PC-9 (cell line): ENCODE data around the gene LINGO1. TPM values are rescaled to one million over a fixed set of nuclear protein-coding genes. Genes with fewer than 3 reads are reported as not detected.

Experiments
- BruUV-seq: library from RNA; stranded (reverse); fragments of 400-500 nt; replicated peaks from 2 replicates; lab custom pipeline; 2021; lab: Mats Ljungman, UMichigan
- CTCF ChIA-PET: fragments of 300-600 bp; sonication (Branson Sonifier 250); formaldehyde crosslinking; loops from one replicate; lab custom pipeline; 2022; ENCODE audit warnings: antibody characterized with exemption; lab: Charles Lee
- POLR2A ChIA-PET: fragments of 300-600 bp; sonication (Branson Sonifier 250); formaldehyde crosslinking; loops from one replicate; lab custom pipeline; 2022; ENCODE audit warnings: antibody characterized with exemption; ENCODE audit not compliant: unreplicated experiment; lab: Charles Lee
- DNase-seq, 2 experiments: peaks; one replicate each; pipeline versions ENCODE4 v3.0.0 to v3.0.0-alpha.2; 2015 to 2022; ENCODE audit warnings: mixed read lengths in 1 of 2
- H2AFZ ChIP-seq: fragments of 200-600 bp; sonication (generic); 2 replicates; pipeline ENCODE4 v1.8.1; 2017; ENCODE audit warnings: antibody characterized with exemption
- H3F3A ChIP-seq: fragments of 200-600 bp; sonication (generic); 2 replicates; pipeline ENCODE4 v1.8.1; 2017; ENCODE audit warnings: antibody characterized with exemption, mild to moderate bottlenecking, low read depth; ENCODE audit not compliant: insufficient read depth
- H3K27ac ChIP-seq: fragments of 200-600 bp; sonication (generic); 2 replicates; pipeline ENCODE4 v1.6.1; 2016; ENCODE audit warnings: mixed run types
- H3K27me3 ChIP-seq: fragments of 200-600 bp; sonication (generic); 2 replicates; pipeline ENCODE4 v1.6.1; 2016; ENCODE audit warnings: low read depth, mixed run types; ENCODE audit not compliant: insufficient read depth
- H3K36me3 ChIP-seq: fragments of 200-600 bp; sonication (generic); 2 replicates; pipeline ENCODE4 v1.6.1; 2016; ENCODE audit warnings: low read depth, mixed run types
- H3K4me1 ChIP-seq: fragments of 200-600 bp; sonication (generic); replicated peaks from 2 replicates; pipeline ENCODE4 v1.6.1; 2016; ENCODE audit warnings: mixed run types; ENCODE audit not compliant: insufficient read depth
- H3K4me2 ChIP-seq: fragments of 200-600 bp; sonication (generic); 2 replicates; pipeline ENCODE4 v1.6.1; 2017; ENCODE audit warnings: mixed run types
- H3K4me3 ChIP-seq: fragments of 200-600 bp; sonication (generic); 2 replicates; pipeline ENCODE4 v1.6.1; 2016; ENCODE audit warnings: mixed run types
- H3K79me2 ChIP-seq: fragments of 200-600 bp; sonication (generic); 2 replicates; pipeline ENCODE4 v1.6.1; 2017; ENCODE audit warnings: low read depth, mixed run types
- H3K9me2 ChIP-seq: fragments of 200-600 bp; sonication (generic); 2 replicates; pipeline ENCODE4 v1.8.1; 2017; ENCODE audit warnings: mild to moderate bottlenecking; ENCODE audit not compliant: insufficient read depth
- H3K9me3 ChIP-seq: fragments of 200-600 bp; sonication (generic); 2 replicates; pipeline ENCODE4 v1.8.1; 2016; ENCODE audit warnings: low read depth; ENCODE audit not compliant: insufficient read depth
- H4K20me1 ChIP-seq: fragments of 200-600 bp; sonication (generic); 2 replicates; pipeline ENCODE4 v1.8.1; 2017; ENCODE audit not compliant: insufficient read depth
- EZH2 ChIP-seq: fragments of 200-600 bp; sonication (generic); IDR thresholded peaks from 2 replicates; pipeline ENCODE4 v1.8.0; 2017; ENCODE audit warnings: antibody characterized with exemption, low read depth
- intact Hi-C: fragments of 100-400 bp; cut with micrococcal nuclease; formaldehyde crosslinking; loops from one replicate; pipeline ENCODE4 v1.10.0; 2022; ENCODE audit not compliant: unreplicated experiment
- total RNA-seq: library from RNA; stranded (reverse); gene quantifications from 2 replicates; pipeline ENCODE4 v1.2.3, GENCODE V29; 2021
- TF ChIP-seq, protein P1 (sequence below): fragments of 200-600 bp; sonication (generic); conservative IDR thresholded peaks from 2 replicates; pipeline ENCODE4 v1.6.1; 2017; ENCODE audit warnings: mixed run types, antibody characterized with exemption, mild to moderate bottlenecking, moderate library complexity

The LINGO1 gene
- total RNA-seq, 1 experiment from 2014 or later, result not detected

GRCh38 chr15:77647961-77648360, 15.2 kb upstream of the LINGO1 start:
- H3K4me1 ChIP-seq, result no peaks in the 10 kb centered on the region
- H3K36me3 ChIP-seq, result no peaks in the 10 kb centered on the region
- POLR2A ChIA-PET, result no interaction called here
- H2AFZ ChIP-seq, result no peak overlapping the region
- no peaks in the 10 kb centered on the region for H4K20me1 ChIP-seq
- H3K79me2 ChIP-seq, result no peaks in the 10 kb centered on the region
- intact Hi-C loops, result no loop called here
- TF ChIP-seq, protein P1, sequence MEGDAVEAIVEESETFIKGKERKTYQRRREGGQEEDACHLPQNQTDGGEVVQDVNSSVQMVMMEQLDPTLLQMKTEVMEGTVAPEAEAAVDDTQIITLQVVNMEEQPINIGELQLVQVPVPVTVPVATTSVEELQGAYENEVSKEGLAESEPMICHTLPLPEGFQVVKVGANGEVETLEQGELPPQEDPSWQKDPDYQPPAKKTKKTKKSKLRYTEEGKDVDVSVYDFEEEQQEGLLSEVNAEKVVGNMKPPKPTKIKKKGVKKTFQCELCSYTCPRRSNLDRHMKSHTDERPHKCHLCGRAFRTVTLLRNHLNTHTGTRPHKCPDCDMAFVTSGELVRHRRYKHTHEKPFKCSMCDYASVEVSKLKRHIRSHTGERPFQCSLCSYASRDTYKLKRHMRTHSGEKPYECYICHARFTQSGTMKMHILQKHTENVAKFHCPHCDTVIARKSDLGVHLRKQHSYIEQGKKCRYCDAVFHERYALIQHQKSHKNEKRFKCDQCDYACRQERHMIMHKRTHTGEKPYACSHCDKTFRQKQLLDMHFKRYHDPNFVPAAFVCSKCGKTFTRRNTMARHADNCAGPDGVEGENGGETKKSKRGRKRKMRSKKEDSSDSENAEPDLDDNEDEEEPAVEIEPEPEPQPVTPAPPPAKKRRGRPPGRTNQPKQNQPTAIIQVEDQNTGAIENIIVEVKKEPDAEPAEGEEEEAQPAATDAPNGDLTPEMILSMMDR, result no peak
- no peak for TF ChIP-seq EZH2
- no TSS peak for BruUV-seq
- no peak for DNase-seq
- H3K9me3 ChIP-seq, result no peaks in the 10 kb centered on the region
- no peak overlapping the region for H3K4me2 ChIP-seq
- H3K27me3 ChIP-seq, result peaks cover 41% of the 10 kb centered on the region
- CTCF ChIA-PET, result no interaction called here
- no peaks in the 10 kb centered on the region for H3F3A ChIP-seq
- no peak overlapping the region for H3K27ac ChIP-seq
- H3K4me3 ChIP-seq, result no peak overlapping the region
- H3K9me2 ChIP-seq, result no peaks in the 10 kb centered on the region

GRCh38 chr15:77646104-77646694, 13.5 kb upstream of the LINGO1 start:
- DNase-seq, result no peak
- H3K27ac ChIP-seq, result no peak overlapping the region
- H3F3A ChIP-seq, result no peaks in the 10 kb centered on the region
- no peaks in the 10 kb centered on the region for H3K9me2 ChIP-seq
- no peaks in the 10 kb centered on the region for H3K4me1 ChIP-seq
- H2AFZ ChIP-seq, result no peak overlapping the region
- no peak overlapping the region for H3K4me2 ChIP-seq
- peaks cover 37% of the 10 kb centered on the region for H3K27me3 ChIP-seq
- H3K79me2 ChIP-seq, result no peaks in the 10 kb centered on the region
- intact Hi-C loops, result no loop called here
- no peak for TF ChIP-seq EZH2
- TF ChIP-seq, protein P1, result no peak
- no TSS peak for BruUV-seq
- H3K4me3 ChIP-seq, result no peak overlapping the region
- no peaks in the 10 kb centered on the region for H3K36me3 ChIP-seq
- ChIA-PET POLR2A (interaction anchor here (0.5 kb wide), 1 partner anchor 69 kb away, joined by 3 read pairs; no protein-coding TSS in a partner anchor), CTCF (no interaction called here)
- no peaks in the 10 kb centered on the region for H4K20me1 ChIP-seq
- no peaks in the 10 kb centered on the region for H3K9me3 ChIP-seq

DNA sequence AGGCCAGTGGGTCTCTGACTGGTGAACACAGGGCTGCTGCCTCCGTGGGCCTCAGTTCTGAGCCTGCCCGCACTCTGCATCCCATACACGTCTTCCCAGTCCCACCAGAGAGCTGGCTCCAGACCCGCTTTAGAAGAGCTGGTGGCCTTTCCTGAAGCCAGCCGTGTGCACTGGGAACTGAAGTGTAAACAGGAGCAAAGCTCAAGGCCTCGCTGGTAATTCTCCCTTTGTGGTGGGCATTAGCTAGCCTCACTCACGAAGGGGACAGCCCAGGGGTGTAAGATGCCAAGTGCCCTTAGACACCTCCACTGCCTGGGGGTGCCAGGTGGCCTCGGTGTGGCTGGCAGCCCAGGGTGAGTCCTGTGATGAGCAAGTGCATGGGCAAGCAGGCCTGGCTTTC, 12.9 kb upstream of the LINGO1 start:
- Histone ChIP-seq H3K4me1 (no peaks in the 10 kb centered on the region), H3K9me2 (no peaks in the 10 kb centered on the region), H3K9me3 (no peaks in the 10 kb centered on the region), H3K79me2 (no peaks in the 10 kb centered on the region), H4K20me1 (no peaks in the 10 kb centered on the region), H3K4me2 (no peak overlapping the region), H3K4me3 (no peak overlapping the region), H2AFZ (no peak overlapping the region), H3F3A (no peaks in the 10 kb centered on the region), H3K27me3 (peaks cover 37% of the 10 kb centered on the region), H3K36me3 (no peaks in the 10 kb centered on the region), H3K27ac (no peak overlapping the region)
- BruUV-seq, result no TSS peak
- CTCF ChIA-PET, result no interaction called here
- POLR2A ChIA-PET, result no interaction called here
- DNase-seq, result no peak
- intact Hi-C loops, result no loop called here
- TF ChIP-seq, protein P1, result no peak
- TF ChIP-seq EZH2, result no peak
